GM12892 (cell line): Measurements from ENCODE around the gene RNF222.

Source experiments
- POLR2A ChIP-seq: IDR thresholded peaks from 2 replicates; pipeline ENCODE4 v1.6.1; 2011; ENCODE audit warnings: low read depth, low read length, control low read depth
- POLR2AphosphoS5 ChIP-seq: IDR thresholded peaks from 2 replicates; pipeline ENCODE4 v1.6.1; 2011; ENCODE audit warnings: low read depth, low read length, control low read depth

DNA sequence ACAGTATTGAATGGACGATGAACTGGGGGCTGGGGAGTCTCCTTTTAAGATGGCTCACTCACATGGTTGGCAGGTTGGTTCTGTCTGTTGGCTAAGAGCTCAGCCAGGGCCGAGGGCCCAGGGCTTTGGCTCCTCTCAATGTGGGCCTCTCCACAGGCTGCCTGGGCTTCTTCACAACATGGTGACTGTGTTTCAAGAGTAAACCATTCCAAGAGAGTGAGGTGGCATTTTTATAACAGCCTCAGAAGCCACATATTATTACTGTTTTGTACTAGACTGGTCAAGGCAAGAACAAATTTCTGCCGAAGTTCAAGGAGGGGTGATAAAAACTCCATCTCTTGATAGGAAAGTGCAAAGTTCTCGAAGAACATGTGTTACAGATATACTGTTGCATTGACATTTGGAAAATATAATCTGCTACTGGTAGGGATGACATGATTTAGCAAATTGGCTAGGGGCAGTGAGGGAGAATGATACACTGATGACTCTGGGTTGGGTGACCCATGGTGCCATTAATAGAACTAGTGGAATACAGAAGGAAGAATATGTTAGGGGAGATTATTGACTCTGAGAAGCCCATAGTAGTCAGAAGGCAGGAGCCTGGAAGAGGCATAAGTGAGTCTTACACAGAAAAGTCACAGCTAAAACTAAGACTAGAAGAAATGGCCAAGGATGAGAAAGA lies 34.8 kb downstream of the RNF222 start:
- TF ChIP-seq POLR2AphosphoS5 = no peak
- TF ChIP-seq POLR2A = no peak
